Activated CD4-positive, CD25-positive, alpha-beta regulatory T cell (primary cell): ENCODE results near the gene STAC3.

ENCODE experiments used
- DNase-seq, 4 experiments: peaks; one replicate each; lab custom pipeline; 2025; lab: John Stamatoyannopoulos, UW

The STAC3 gene

DNA sequence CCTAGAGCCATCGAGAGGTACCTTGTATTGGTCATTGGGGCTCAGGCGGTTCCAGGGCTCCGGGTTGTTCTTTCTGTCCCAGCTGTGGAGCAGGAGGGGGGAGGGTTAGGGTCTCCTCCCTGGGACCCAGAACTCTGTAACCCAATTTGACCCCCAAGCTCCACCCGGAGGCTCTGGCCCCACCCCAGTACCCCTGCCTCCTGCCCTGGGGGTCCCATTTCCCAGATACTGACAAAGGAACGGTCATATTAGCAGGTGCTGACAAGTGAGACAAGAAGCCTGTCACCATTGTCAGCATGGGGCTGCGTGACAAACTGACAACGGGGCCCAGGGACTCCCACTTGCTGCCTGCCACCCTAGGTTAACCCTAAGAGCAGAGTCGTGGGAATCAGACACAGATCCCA is 15.3 kb downstream of the STAC3 start:
- DNase-seq: no peak

DNA sequence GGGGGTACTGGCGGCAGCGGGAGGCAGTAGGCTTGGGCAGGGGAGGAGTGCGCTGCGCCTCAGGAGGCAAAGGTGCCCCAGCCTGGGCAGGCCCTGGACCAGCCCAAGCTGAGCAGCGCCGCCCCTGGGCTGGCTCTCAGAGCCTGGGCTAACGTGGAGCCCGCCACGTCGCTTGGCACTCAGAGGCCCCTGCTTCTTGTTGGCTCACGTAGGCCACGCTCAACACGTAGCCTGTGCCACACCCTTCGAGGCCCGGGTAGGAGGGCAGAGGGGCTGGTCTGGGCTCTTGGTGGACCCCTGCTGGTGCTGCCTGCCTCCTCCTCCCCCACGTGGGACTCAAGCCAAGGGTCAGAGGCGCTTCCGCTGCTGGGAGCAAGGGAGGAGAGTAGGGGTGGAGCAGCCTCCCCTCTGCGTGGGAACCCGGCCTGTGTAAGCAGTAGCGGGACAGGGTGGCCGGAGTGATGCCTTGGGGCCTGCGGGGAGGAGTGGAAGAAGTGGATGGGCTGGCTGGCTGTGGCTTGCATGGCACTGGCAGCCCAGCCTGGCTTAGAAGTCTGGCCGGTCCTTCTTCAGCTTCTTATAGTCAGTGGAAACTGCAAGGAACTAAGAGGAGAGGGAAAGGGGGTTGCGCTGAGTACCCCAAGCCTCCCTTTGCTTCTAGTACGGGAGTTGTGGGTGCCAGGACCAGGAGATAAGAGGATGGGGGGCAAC is 15.8 kb downstream of the STAC3 start:
- no peak for DNase-seq

DNA sequence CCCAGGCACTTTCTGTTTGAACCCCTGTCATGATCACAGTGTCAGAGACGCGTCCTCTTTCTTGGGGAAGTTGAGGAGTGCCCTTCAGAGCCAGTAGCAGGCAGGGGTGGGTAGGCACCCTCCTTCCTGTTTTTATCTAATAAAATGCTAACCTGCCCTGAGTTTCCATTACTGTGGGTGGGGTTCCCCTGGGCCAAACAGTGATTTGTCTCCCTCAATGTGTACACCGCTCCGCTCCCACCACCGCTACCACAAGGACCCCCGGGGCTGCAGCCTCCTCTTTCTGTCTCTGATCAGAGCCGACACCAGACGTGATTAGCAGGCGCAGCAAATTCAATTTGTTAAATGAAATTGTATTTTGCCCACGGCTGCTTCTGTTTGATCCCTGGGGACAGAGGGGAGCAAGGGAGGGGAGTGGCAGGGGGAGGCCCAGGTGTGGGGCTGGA is 16.4 kb downstream of the STAC3 start:
- no peak for DNase-seq

DNA sequence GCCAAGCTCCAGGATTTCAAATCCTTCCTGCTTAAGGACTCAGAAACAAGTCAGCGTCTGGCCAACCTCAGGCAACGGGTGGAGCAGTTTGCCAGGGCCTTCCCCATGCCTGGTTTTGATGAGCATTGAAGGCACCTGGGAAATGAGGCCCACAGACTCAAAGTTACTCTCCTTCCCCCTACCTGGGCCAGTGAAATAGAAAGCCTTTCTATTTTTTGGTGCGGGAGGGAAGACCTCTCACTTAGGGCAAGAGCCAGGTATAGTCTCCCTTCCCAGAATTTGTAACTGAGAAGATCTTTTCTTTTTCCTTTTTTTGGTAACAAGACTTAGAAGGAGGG is 16.8 kb downstream of the STAC3 start:
- no peak for DNase-seq

DNA sequence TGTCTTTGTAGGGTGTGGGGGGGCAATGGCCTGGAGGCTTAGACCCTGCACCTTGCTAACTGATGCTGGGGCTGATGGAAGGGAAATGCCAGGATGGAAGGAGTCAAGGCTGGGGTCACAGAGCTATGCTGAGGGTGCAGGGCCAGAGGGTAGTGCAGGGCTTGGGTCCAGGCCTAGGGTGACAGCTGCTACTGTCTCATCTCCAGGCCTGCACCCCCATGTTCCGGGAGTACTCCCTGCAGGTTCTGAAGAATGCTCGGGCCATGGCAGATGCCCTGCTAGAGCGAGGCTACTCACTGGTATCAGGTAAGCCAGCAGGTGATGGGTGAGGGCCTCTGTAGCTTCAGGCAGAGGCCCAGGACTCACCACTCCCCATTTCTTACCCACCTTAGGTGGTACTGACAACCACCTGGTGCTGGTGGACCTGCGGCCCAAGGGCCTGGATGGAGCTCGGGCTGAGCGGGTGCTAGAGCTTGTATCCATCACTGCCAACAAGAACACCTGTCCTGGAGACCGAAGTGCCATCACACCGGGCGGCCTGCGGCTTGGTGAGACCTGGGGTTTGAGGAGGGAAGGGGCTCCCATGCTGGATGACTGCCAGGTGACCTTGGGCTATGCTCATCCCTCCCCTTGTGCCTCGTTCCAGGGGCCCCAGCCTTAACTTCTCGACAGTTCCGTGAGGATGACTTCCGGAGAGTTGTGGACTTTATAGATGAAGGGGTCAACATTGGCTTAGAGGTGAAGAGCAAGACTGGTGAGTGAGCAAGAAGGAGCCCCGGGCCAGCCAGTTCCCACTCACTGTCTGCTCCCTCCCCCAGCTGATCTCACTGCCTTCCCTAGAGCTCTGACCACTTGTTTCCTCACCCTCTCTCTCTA is 17.4 kb downstream of the STAC3 start:
- DNase-seq: no peak

DNA sequence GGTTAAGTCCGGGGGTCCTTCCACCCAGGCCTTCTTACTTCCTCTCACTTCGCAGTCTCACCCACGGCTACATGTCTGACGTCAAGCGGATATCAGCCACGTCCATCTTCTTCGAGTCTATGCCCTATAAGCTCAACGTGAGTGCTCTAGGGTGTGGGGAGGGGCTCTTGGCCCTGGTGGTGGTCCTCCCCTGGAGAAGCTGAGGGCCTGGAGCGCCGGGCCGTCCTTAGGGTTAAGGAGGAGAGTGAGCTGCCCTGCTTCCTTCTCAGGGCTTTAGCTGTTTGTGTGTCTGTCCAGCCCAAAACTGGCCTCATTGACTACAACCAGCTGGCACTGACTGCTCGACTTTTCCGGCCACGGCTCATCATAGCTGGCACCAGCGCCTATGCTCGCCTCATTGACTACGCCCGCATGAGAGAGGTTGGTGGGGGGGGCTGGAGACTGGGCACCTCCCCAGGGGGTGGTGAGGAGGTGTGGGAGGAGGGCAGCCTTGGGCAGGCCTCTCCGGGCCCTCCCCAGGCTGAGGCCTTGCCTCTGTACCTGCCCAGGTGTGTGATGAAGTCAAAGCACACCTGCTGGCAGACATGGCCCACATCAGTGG is 18.7 kb downstream of the STAC3 start:
- DNase-seq: no peak

DNA sequence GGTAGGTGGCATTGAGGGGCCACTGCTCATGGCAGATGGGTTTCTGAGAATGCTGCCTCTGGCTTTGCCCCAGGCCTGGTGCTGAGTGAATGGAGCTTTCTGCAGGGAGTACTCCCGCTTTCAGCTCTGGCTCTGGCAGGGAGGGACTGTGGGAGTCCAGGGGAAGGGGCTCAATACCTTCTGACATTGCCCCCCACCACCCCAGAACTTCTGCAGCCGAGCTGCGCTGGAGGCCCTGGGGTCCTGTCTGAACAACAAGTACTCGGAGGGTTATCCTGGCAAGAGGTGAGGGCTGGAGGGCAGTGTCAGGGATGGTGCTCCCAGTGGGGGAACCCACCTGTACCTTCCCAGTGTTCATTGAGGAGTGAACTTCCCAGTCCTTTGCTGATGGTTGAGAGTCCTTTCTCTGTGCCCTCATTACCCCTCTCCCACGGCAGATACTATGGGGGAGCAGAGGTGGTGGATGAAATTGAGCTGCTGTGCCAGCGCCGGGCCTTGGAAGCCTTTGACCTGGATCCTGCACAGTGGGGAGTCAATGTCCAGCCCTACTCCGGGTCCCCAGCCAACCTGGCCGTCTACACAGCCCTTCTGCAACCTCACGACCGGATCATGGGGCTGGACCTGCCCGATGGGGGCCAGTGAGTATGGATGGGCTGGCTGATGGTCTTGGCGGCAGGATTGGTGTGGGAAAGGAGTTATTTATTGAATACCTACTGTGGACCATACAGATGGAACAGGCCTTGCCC is 19.5 kb downstream of the STAC3 start:
- DNase-seq: no peak

DNA sequence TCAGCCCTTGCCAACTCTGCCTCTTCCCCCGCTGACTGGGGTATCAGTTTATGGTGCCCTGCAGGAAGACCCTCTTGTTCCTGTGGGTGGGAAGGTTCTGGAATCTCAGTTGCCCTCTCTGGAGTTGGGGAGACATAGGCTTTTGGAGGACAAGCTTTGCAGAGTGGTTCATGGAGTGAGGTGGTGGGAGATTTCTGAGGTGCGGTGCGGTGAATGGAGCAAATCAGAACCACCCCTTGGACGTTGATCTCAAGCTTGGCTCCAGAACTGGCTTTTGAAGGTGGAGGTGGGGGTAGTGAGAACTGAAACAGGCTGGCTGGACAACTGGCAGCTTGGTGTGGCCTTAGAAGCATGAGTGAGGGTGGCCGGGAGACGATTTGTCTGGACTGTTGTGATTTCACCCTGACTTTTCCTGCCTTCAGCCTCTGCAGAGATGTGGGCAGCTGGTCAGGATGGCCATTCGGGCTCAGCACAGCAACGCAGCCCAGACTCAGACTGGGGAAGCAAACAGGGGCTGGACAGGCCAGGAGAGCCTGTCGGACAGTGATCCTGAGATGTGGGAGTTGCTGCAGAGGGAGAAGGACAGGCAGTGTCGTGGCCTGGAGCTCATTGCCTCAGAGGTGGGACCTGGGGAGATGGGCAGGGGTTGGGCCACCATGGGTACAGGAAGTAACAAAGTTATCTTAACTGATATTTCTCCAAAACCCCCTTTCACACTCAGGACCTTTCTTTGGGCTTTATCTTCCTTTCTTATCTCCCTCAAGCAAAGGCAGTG is 20.4 kb downstream of the STAC3 start:
- no peak for DNase-seq

GRCh38 chr12:57229634-57230380 is 21.2 kb downstream of the STAC3 start, which contains the start of gene SHMT2:
Gene SHMT2, plus strand, starts transcription at chr12:57229711. Its CDS starts 68 bp downstream, at chr12:57229779.
- DNase-seq: peak; percentile 78 to 81 (median 80)

DNA sequence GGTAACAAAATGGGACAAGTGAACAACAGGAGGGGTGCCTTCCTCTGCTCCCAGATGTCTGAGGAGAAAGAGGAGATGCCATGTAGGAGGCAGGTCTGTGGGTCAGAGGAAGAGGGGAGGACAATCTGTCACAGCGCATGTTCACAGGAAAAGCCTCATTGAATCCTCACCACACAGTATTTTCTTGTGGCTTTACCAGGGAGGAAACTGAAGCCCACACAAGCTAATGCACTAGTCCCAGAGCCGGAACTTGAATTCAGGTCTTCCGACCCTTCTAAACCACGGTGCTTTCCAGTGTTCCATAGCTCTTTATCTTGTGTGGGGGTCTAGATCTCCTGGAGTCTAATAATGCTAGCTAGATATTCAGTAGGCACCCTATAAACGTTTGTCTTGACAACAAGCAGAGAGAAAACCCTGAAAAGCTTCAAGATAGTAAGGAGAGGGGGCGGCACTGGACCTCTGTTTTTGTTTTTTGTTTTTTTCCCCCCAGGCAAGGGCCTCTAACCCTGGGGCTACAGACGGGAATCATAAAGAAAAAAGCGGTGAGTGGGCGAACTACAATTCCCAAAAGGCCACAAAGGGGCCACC is 21.8 kb downstream of the STAC3 start:
- no peak for DNase-seq

GRCh38 chr12:57227315-57228115 is 23.5 kb downstream of the STAC3 start:
- DNase-seq: no peak

DNA sequence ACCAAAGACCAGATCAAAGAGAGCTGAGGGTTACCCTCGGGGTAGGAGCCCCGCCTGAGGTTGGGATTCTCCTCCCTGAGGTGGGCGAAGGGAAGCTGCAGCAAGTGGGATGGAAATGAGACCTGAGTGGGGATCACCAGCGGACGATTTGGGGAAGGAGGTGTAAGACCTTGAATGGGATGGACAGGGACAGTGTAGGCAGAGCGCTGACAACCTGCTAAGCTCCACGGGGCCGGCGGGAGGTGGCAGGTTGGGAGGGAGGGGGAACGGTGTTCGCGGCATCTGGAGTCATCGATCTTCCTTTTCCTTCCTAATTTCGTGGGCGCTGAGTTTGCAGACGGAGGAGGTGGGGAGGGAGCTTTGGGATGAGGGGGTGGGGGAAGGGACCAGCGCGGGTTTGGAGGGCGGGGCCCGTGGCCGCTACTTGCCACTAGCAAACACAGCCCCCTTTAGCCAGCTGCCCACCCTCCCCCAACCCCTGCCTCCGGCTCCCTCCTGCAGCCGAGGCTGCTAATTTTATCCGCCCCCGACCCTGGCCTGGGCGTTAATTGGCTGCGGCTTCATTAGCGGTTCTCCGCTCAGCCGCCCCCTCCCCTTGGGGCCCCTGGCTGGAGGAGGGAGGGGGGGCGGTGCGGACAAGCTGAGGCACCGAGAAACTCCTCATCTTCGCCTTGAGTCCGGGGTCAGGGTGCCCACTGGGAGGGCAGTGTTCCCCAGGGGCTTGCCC is 24.2 kb downstream of the STAC3 start:
- DNase-seq: no peak

- DNase-seq: no peak
Observed at GRCh38 chr12:57225680-57226210, 25.2 kb downstream of the STAC3 start.

DNA sequence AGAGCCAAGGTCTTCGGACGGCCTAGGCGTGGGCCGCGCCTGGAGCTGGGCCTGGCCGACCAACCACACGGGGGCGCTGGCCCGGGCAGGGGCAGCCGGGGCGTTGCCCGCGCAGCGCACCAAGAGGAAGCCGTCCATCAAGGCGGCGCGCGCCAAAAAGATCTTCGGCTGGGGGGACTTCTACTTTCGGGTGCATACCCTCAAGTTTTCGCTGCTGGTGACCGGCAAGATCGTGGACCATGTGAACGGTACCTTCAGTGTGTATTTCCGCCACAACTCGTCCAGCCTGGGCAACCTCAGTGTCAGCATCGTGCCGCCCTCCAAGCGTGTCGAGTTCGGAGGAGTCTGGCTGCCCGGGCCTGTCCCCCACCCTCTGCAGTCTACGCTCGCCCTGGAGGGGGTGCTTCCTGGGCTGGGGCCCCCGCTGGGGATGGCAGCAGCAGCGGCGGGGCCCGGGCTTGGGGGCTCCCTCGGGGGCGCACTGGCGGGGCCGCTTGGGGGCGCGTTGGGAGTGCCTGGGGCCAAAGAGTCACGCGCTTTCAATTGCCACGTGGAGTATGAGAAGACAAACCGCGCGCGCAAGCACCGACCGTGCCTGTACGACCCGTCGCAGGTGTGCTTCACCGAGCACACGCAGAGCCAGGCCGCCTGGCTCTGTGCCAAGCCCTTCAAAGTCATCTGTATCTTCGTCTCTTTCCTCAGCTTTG is 25.9 kb downstream of the STAC3 start:
- peak; percentile 21 to 49 (median 36) for DNase-seq

- no peak for DNase-seq
Observed at GRCh38 chr12:57224278-57224972, 26.6 kb downstream of the STAC3 start.

GRCh38 chr12:57223191-57224165 is 27.5 kb downstream of the STAC3 start:
- no peak for DNase-seq
